PFSK-1 (cell line): Measurements from ENCODE around the gene PHC2.

Experiments
- POLR2AphosphoS5 ChIP-seq: IDR thresholded peaks from 2 replicates; pipeline ENCODE4 v1.6.1; 2012; ENCODE audit warnings: low read depth, mild to moderate bottlenecking, control low read depth, low read length, moderate library complexity
- REST ChIP-seq, 2 experiments: IDR thresholded peaks; 2 replicates each; pipeline versions ENCODE4 v1.6.1 to v1.8.0; 2011 to 2012; ENCODE audit warnings: low read depth in 2 of 2, low read length in 2 of 2, control low read depth in 1 of 2, inconsistent platforms in 1 of 2, mild to moderate bottlenecking in 1 of 2, moderate library complexity in 1 of 2; ENCODE audit not compliant: insufficient read depth in 1 of 2
- SIN3A ChIP-seq: IDR thresholded peaks from 2 replicates; pipeline ENCODE4 v1.6.1; 2012; ENCODE audit warnings: mild to moderate bottlenecking, low read length, moderate library complexity, borderline replicate concordance; ENCODE audit not compliant: insufficient read depth
- TAF1 ChIP-seq: IDR thresholded peaks from 2 replicates; pipeline ENCODE4 v1.6.1; 2012; ENCODE audit warnings: low read length, control low read depth, borderline replicate concordance; ENCODE audit not compliant: insufficient read depth

GRCh38 chr1:33280091-33280661 lies 150.7 kb downstream of the PHC2 start:
- TF ChIP-seq POLR2AphosphoS5 (no peak), REST (IDR thresholded peaks at IDR 0.05; ENCODE audit: insufficient read depth in 1 of 2, low read depth in 2 of 2, low read length in 2 of 2) (no peak), TAF1 (no peak), SIN3A (no peak)
